HG02943 (cell line): ENCODE measurements around the gene TMEM238L.

Experiments
- ATAC-seq: cut with Tn5 transposase; IDR thresholded peaks from one replicate; pipeline ENCODE4 v1.9.1; 2021; ENCODE audit warnings: mild to moderate bottlenecking, low read depth, moderate library complexity; ENCODE audit not compliant: unreplicated experiment

Gene TMEM238L

DNA sequence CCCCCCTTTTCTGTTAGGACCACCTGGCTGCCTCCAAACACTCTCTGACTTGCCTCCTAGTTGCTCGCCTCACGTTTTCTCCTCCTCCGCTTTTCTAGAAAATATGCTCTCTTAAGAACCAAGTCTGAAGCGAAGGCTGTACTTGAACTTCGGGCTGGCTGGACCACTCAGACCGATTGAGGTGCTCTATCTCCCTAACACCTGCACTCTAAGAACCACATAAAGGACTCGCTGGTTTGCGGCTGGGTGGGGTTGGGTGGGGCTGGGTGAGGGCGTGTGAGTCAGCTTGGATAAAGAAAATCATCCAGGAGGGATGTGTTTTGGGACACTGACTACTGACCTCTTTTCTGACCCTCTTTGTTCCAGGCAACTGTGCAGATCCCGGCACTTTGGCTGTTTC lies 51.2 kb downstream of the TMEM238L start:
- ATAC-seq: no peak

DNA sequence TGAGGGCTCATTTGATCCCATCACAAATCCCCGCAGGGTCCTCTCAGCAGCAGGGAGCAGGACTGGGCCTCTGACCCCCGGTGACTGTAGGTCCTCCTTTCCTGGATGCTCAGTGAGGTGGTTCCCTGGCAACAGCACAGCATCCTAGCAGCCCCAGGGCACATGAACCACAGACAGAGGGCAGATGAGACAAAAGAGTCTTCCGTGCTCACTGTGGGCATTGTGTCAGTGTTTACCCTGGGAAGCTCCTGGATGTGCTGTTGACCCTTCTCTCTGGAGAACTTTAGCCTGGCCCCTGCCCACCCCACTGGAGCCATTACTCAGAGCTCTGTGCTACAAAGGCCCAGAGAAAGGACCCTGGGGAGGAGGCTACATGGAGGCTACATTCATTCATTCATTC lies 52.3 kb downstream of the TMEM238L start:
- no peak for ATAC-seq

DNA sequence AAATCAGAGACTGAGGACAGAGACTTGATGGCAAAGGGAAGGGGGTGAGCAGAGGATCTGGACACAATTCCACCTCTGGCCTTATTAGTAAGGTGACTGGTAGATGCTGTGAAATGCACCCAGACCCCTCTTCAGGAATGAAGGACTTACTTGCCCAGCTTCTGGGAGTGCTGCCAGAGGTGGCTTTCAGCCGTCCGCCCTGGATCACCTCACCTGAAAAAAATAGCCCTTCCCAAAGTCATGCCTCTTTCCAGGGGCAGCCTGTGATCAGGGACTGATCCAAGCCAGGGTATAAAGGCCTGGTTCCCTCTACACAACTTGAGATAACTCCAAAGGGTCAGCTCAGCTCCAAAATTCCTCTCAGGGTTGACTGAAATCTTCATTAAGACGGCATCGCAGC lies 53.7 kb downstream of the TMEM238L start:
- no peak for ATAC-seq

DNA sequence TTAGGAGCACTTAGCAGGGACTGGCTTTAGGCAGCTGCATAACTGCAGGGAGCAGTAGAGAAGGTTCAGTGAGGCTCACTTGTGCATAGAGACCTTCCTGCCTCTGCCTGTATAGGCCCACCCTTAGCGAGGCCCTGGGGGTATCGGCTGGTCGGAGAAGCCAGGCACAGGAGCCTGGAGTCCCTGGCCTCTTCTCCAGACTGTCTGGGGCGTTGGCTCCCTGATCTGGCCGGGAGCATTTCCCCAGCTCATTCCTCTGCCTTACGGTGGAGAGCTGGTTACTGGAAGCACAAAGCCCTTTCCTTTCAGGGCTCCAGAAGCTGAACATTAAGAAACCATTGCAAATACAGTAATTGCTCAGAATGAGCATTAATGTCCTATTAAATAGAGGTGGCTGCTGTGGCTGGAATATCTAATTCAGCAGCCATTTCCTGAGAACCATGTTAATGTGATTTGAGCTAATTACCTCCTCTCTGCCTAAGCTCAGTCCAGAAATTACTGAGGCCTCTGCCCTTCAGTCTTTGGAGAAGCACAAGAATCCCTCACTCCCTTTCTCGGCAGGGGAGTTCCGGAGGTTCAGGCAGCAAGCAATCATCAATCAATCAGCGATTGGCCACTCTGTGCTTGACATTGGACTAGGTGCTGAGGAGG lies 55.2 kb downstream of the TMEM238L start:
- no peak for ATAC-seq

DNA sequence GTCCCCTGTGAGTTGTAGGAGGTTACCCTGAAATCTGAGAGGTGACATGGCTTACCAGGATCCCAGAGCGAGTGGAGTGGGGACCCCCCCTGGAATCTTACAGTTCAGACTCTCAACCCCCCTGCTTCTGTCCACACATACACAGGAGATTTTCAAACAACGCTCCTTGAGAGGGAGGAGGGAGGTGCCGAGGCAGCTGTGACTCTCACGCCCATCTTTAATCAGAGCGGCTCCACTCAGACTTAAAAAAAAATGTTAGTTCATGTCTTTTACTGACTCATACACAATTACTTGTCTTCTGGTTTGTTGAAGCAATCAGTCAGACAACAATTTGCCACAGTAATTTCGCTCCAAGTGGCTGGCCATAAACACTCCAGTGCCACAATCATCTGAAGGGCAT lies 58.7 kb downstream of the TMEM238L start:
- ATAC-seq: no peak
